Vagina (tissue), 2 donors: Measurements from ENCODE around the gene KRTAP12-4.

Experiments used
- CTCF ChIP-seq, 3 experiments: fragments of 450-650 bp in 2 of 3; fragments of 200-600 bp in 1 of 3; sonication (generic) in 1 of 3; IDR thresholded peaks; one replicate each; pipeline ENCODE4 v1.5.1; 2017 to 2019; ENCODE audit warnings: antibody characterized with exemption in 3 of 3, mild to moderate bottlenecking in 2 of 3, moderate library complexity in 2 of 3
- POLR2AphosphoS5 ChIP-seq, 2 donors: sonication (generic); formaldehyde crosslinking; IDR thresholded peaks; one replicate each; pipeline ENCODE4 v1.9.0; 2017; ENCODE audit warnings: antibody characterized with exemption in 2 of 2, mild to moderate bottlenecking in 2 of 2, low read depth in 1 of 2; ENCODE audit not compliant: insufficient read depth in 1 of 2

DNA sequence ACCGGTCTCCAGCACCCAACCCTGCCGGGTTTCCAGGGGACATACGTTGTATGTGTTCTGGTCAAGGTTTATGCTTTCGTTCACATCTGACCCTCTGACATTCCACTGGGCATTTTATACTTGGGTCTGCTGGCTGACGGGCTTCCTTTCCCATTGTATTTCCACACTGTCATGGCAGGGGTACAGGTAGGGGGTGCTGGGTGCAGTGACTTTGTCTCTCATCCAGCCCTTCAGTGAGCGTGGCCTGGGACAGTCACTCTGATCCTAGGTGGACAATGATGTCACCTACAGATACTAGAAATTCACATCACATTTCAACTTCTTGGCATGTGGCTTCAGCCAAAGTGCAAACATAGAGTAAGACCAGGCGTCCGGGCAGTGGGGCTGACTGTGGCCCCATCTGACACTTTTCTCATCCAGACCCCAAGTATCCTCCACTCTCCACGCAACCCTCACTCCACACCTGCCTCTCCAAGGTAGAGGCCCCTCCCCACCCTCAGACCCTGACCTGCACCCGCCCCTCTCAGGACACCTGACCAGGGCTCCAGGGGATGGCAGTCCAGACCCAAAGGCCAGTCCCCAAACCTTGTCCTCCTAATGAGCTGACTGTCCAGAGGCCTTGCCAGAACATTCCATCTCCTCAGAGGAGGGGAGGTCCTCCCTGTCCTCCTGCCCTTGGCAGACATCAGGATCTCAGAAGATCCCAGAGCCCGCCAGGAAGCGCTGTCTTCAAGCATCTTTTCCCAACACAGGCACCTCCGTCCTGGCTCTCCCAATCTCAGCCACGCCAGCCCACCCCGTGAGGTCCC lies 18.0 kb downstream of the KRTAP12-4 start:
- TF ChIP-seq CTCF (IDR thresholded peaks at IDR 0.05): no peak
- no peak for TF ChIP-seq POLR2AphosphoS5 (IDR thresholded peaks at IDR 0.05; ENCODE audit: insufficient read depth in 1 of 2, low read depth in 1 of 2)
